T-helper 1 cell treated with Interleukin-12 subunit alpha and Interleukin-12 subunit beta and Interleukin-4 antibody, amounts not matched to agents 30 μg/mL and 1 μg/mL, for 36 hours (primary cell): ENCODE measurements around the gene HIP1.
"Not testable (repeated sequence)": the region's sequence is repeated elsewhere in the genome, so short reads cannot be mapped to it uniquely, and the experiment has no call there.

Source experiments
- H3K27ac Mint-ChIP-seq: one replicate; pipeline ENCODE4 v1.8.0; 2021; ENCODE audit warnings: mild to moderate bottlenecking, mixed read lengths
- H3K27me3 Mint-ChIP-seq: one replicate; pipeline ENCODE4 v1.8.0; 2021; ENCODE audit warnings: low read depth, mixed read lengths
- H3K36me3 Mint-ChIP-seq: one replicate; pipeline ENCODE4 v1.8.0; 2021; ENCODE audit warnings: low read depth, mixed read lengths
- H3K4me1 Mint-ChIP-seq: one replicate; pipeline ENCODE4 v1.8.0; 2021; ENCODE audit warnings: low read depth, mixed read lengths
- H3K4me3 Mint-ChIP-seq: one replicate; pipeline ENCODE4 v1.8.0; 2021; ENCODE audit warnings: mild to moderate bottlenecking, moderate library complexity, mixed read lengths
- H3K9me3 Mint-ChIP-seq: one replicate; pipeline ENCODE4 v1.8.0; 2021; ENCODE audit warnings: mixed read lengths

Gene HIP1

GRCh38 chr7:75711656-75712514, 26.9 kb downstream of the HIP1 start:
- Mint-ChIP-seq H3K4me3 (no peak overlapping the region), H3K9me3 (peaks cover 28% of the 10 kb centered on the region), H3K27me3 (peaks cover 22% of the 10 kb centered on the region), H3K4me1 (no peaks in the 10 kb centered on the region), H3K27ac (no peak overlapping the region), H3K36me3 (no peaks in the 10 kb centered on the region)

GRCh38 chr7:75711076-75711475, 27.7 kb downstream of the HIP1 start:
- H3K27me3 Mint-ChIP-seq = peaks cover 22% of the 10 kb centered on the region
- no peaks in the 10 kb centered on the region for H3K36me3 Mint-ChIP-seq
- no peaks in the 10 kb centered on the region for H3K4me1 Mint-ChIP-seq
- H3K4me3 Mint-ChIP-seq = no peak overlapping the region
- H3K27ac Mint-ChIP-seq = no peak overlapping the region
- H3K9me3 Mint-ChIP-seq = peaks cover 28% of the 10 kb centered on the region

DNA sequence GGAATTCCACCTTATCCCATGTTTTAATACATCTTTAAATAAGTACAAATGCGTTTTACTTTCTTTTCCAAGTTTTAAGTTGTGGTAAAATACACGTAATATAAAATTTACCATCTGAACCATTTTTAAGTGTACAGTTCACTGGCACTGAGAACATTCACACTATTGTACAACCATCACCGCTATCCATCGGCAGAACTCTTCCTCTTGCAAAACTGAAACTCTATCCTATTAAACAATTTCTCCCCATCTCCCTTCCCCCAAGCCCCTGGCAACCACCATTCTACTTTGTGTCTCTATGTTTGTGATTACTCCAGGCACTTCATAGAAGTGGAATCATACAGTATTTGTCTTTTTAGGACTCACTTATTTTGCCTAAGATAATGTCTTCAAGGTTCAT, 33.8 kb downstream of the HIP1 start:
- Mint-ChIP-seq H3K27me3 (peaks cover 4% of the 10 kb centered on the region), H3K27ac (no peak overlapping the region), H3K4me1 (no peaks in the 10 kb centered on the region), H3K9me3 (peaks cover 14% of the 10 kb centered on the region), H3K4me3 (no peak overlapping the region), H3K36me3 (no peaks in the 10 kb centered on the region)

GRCh38 chr7:75702515-75702914, 36.2 kb downstream of the HIP1 start:
- Mint-ChIP-seq H3K9me3 (no peaks in the 10 kb centered on the region), H3K27ac (no peak overlapping the region)

DNA sequence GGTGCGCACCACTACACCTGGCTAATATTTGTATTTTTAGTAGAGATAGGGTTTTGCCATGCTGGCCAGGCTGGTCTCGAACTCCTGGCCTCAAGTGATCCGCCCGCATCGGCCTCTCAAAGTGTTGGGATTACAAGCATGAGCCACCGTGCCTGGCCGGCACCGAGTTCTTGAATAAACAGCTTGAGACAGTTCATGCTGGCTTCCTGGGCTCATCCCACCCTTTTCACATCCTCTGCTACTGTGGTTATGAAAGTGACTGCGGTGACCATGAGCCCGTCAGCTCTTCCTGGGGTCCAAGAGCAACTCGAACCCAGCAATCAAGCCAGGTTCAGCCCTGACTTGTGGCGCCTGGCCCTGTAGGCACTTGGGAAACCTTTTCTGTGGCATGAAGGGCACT, 38.7 kb downstream of the HIP1 start:
- Mint-ChIP-seq H3K9me3 (no peaks in the 10 kb centered on the region), H3K36me3 (no peaks in the 10 kb centered on the region), H3K4me3 (no peak overlapping the region), H3K27me3 (peaks cover 5% of the 10 kb centered on the region), H3K4me1 (no peaks in the 10 kb centered on the region), H3K27ac (no peak overlapping the region)

More at GRCh38 chr7:75702515-75702914, 36.2 kb downstream of the HIP1 start:
- H3K36me3 Mint-ChIP-seq = no peaks in the 10 kb centered on the region
- H3K4me1 Mint-ChIP-seq = no peaks in the 10 kb centered on the region
- H3K4me3 Mint-ChIP-seq = no peak overlapping the region
- no peaks in the 10 kb centered on the region for H3K27me3 Mint-ChIP-seq

DNA sequence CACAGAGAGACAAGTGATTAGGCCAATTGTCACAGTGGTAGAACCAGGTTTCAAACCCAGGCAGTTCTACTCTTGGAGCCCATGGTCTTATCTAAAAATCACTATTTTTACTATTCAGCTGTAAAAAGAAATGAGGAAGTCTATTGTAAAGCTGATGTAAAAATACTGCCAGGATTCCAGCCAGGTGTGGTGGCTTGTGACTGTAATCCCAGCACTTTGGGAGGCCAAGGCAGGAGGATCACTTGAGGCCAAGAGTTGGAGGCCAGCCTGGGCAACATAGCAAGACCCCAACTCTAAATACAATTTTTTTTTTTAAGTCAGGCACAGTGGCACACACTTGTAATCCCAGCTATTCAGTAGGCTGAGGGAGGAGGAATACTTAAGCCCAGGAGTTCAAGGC, 40.4 kb downstream of the HIP1 start:
- Mint-ChIP-seq H3K4me1 (no peaks in the 10 kb centered on the region), H3K9me3 (no peaks in the 10 kb centered on the region), H3K4me3 (no peak overlapping the region), H3K36me3 (no peaks in the 10 kb centered on the region), H3K27ac (no peak overlapping the region), H3K27me3 (peaks cover 5% of the 10 kb centered on the region)

DNA sequence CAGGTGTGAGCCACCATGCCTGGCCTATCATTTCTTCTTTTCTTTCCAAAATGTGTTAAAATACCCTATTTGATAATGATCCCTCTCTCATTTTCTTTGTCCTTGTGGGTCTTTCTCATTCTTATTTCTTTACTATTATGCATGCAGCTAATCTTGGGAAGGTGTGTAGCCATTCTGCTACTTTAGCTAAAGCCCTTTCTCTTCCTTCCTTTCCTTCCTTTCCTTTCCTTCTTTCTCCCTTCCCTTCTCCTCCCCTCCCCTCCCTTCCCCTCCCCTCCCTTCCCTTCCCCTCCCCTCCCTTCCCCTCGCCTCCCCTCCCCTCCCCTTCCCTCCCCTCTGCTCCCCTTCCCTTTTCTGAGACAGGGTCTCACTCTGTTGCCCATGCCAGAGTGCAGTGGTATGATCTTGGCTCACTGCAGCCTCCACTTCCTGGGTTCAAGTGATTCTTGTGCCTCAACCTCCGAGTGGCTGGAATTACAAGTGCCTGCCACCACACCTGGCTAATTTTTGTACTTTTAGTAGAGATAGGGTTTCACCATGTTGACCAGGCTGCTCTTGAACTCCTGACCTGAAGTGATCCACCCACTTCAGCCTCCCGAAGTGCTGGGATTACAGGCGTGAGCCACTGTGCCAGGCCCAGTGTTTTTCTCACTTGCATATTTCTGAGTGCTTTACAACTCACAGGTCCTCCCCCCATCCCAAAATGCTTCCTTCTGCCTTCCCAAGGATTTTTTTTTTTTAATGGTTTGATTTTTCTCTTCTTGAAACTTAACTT, 42.3 kb downstream of the HIP1 start:
- Mint-ChIP-seq H3K4me3 (no peak overlapping the region), H3K27ac (no peak overlapping the region), H3K4me1 (no peaks in the 10 kb centered on the region), H3K36me3 (no peaks in the 10 kb centered on the region), H3K9me3 (no peaks in the 10 kb centered on the region), H3K27me3 (peaks cover 5% of the 10 kb centered on the region)

GRCh38 chr7:75694638-75695399, 43.9 kb downstream of the HIP1 start:
- Mint-ChIP-seq H3K27me3 (peaks cover 5% of the 10 kb centered on the region), H3K4me3 (no peak overlapping the region), H3K27ac (no peak overlapping the region)

DNA sequence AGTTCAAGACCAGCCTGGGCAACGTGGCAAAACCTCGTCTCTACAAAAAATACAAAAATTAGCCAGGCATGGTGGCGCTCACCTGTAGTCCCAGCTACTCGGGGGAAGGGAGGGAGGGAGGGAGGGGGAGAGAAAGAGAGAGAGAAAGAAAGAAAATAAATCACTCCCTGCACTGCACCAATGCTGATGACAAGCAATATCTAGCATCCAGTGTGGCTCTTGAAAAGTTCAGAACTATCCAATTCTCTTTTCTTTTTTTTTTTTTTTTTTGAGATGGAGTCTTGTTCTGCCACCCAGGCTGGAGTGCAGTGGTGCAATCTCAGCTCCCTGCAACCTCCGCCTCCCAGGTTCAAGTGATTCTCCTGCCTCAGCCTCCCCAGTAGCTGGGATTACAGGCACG, 45.1 kb downstream of the HIP1 start:
- H3K27me3 Mint-ChIP-seq, H3K9me3 Mint-ChIP-seq, H3K27ac Mint-ChIP-seq, H3K4me1 Mint-ChIP-seq, H3K36me3 Mint-ChIP-seq, H3K4me3 Mint-ChIP-seq: not testable (repeated sequence)

More at GRCh38 chr7:75694638-75695399, 43.9 kb downstream of the HIP1 start:
- Mint-ChIP-seq H3K36me3 (no peaks in the 10 kb centered on the region), H3K4me1 (no peaks in the 10 kb centered on the region), H3K9me3 (no peaks in the 10 kb centered on the region)

GRCh38 chr7:75691793-75692543, 46.8 kb downstream of the HIP1 start:
- no peaks in the 10 kb centered on the region for H3K9me3 Mint-ChIP-seq
- H3K27ac Mint-ChIP-seq = no peak overlapping the region
- no peak overlapping the region for H3K4me3 Mint-ChIP-seq
- no peaks in the 10 kb centered on the region for H3K4me1 Mint-ChIP-seq
- no peaks in the 10 kb centered on the region for H3K36me3 Mint-ChIP-seq
- peaks cover 6% of the 10 kb centered on the region for H3K27me3 Mint-ChIP-seq

DNA sequence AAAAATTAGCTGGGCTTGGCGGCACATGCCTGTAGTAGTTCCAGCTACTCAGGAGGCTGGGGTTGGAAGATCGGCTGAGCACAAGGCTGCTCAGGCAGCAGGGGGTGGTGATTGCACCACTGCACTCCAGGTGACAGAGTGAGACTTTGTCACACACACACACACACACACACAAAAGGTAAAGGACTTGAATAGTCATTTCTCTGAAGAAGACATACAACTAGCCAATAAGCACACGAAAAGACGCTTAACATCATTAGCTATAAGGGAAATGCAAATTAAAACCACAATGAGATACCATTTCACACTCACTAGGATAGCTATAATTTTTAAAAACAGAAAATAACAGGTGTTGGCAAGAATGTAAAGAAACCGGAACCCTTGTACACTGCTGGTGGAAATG, 48.6 kb downstream of the HIP1 start:
- Mint-ChIP-seq H3K9me3 (no peaks in the 10 kb centered on the region), H3K27me3 (peaks cover 4% of the 10 kb centered on the region), H3K27ac (no peak overlapping the region), H3K4me3 (no peak overlapping the region), H3K36me3 (no peaks in the 10 kb centered on the region), H3K4me1 (no peaks in the 10 kb centered on the region)

DNA sequence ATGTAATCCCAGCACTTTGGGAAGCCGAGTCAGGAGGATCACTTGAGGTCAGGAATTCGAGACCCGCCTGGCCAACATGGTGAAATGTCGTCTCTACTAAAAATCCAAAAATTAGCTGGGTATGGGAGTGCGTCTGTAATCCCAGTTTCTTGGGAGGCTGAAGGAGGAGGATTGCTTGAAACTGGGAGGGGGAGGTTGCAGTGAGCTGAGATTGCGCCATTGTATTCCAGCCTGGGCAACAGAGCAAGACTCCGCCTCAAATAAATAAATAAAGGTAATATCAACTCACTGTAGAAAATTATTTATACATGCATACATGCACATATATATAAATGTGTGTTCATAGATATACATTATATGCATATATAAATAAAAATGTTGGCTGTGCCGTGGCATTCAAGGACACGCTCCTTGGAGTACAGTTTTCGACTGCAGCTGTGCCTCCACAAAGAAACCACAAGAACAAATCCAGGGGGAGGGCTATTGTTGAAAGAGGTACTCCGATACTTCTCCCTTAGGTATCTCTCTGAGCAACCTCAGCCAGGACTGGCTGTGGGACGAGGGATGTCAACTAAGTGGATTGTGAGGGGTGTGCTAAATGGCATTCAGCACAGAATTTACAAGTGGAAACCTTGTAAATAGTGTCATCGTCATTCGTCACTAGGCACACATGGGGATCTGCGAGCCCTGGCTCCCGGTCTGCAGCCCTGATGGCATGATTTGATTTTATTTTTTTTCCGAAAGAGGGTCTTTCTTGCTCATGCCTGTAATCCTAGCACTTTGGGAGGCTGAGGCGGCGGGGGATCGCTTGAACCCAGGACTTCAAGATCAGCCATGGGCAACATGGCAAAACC, 49.3 kb downstream of the HIP1 start:
- no peaks in the 10 kb centered on the region for H3K36me3 Mint-ChIP-seq

More for the DNA sequence above, 49.3 kb downstream of the HIP1 start:
- Mint-ChIP-seq H3K9me3 (no peaks in the 10 kb centered on the region), H3K4me3 (no peak overlapping the region), H3K27ac (no peak overlapping the region), H3K4me1 (no peaks in the 10 kb centered on the region), H3K27me3 (peaks cover 4% of the 10 kb centered on the region)
